ENCODE measurements around the gene AMZ2.

- TF ChIP-seq CTCF (IDR thresholded peaks at IDR 0.05) (no peak), POLR2A (IDR thresholded peaks at IDR 0.05) (peak in 1 of 2 donors; percentile 31)
These were observed 44.2 kb downstream of the AMZ2 start for GRCh38 chr17:68291836-68292688.

Data from uterus (tissue), 2 donors.